Activated naive CD8-positive, alpha-beta T cell treated with anti-CD3 and anti-CD28 coated beads for 36 hours (primary cell): Measurements from ENCODE around the gene SEC24A. TPM values are rescaled to one million over a fixed set of nuclear protein-coding genes. Genes with fewer than 3 reads are reported as not detected.
"Not testable (repeated sequence)": the region's sequence is repeated elsewhere in the genome, so short reads cannot be mapped to it uniquely, and the experiment has no call there.

ENCODE experiments used
- DNase-seq: peaks from one replicate; pipeline ENCODE4 v3.0.0; 2021
- H3K27ac Mint-ChIP-seq: one replicate; pipeline ENCODE4 v1.8.0; 2022; ENCODE audit warnings: mild to moderate bottlenecking, moderate library complexity, mixed read lengths
- H3K27me3 Mint-ChIP-seq: one replicate; pipeline ENCODE4 v1.8.0; 2022; ENCODE audit warnings: mild to moderate bottlenecking, mixed read lengths
- H3K36me3 Mint-ChIP-seq: one replicate; pipeline ENCODE4 v1.8.0; 2021; ENCODE audit warnings: mild to moderate bottlenecking, mixed read lengths
- H3K4me1 Mint-ChIP-seq: one replicate; pipeline ENCODE4 v1.8.0; 2021; ENCODE audit warnings: mixed read lengths
- H3K4me3 Mint-ChIP-seq: one replicate; pipeline ENCODE4 v1.8.0; 2022; ENCODE audit warnings: mild to moderate bottlenecking, moderate library complexity, mixed read lengths
- H3K9me3 Mint-ChIP-seq: one replicate; pipeline ENCODE4 v1.8.0; 2022; ENCODE audit warnings: mixed read lengths
- total RNA-seq, 2 experiments: library from RNA; stranded (reverse); gene quantifications; one replicate each; pipeline ENCODE4 v1.2.3, GENCODE V29; 2021

SEC24A gene
- total RNA-seq, 2 experiments from 2014 or later = 22.6 to 24.2 TPM

DNA sequence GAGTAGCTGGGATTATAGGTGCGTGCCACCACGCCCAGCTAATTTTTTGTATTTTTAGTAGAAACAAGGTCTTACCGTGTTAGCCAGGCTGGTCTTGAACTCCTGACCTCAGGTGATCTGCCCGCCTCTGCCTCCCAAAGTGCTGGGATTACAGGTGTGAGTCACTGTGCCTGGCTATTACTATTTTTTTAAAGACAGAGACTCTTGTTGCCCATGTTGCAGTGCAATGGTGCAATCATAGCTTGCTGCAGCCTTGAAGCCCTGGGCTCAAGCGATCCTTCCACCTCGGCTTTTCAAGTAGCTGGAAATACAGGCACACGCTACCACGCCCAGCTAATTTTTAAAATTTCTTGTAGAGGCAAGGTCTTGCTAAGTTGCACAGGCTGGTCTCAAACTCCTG is 41.6 kb downstream of the SEC24A start:
- peaks cover 20% of the 10 kb centered on the region for H3K36me3 Mint-ChIP-seq

GRCh38 chr5:134692722-134693121 is 44.1 kb downstream of the SEC24A start:
- Mint-ChIP-seq H3K4me1 (no peaks in the 10 kb centered on the region), H3K9me3 (no peaks in the 10 kb centered on the region), H3K4me3 (no peak overlapping the region), H3K36me3 (peaks cover 23% of the 10 kb centered on the region), H3K27me3 (no peaks in the 10 kb centered on the region), H3K27ac (no peak overlapping the region)
- no peak for DNase-seq

More for the DNA sequence above, 41.6 kb downstream of the SEC24A start:
- not testable (repeated sequence) for H3K4me3 Mint-ChIP-seq, H3K27ac Mint-ChIP-seq, H3K4me1 Mint-ChIP-seq, H3K27me3 Mint-ChIP-seq, H3K9me3 Mint-ChIP-seq, DNase-seq

- DNase-seq = no peak
- Mint-ChIP-seq H3K27ac (no peak overlapping the region), H3K27me3 (no peaks in the 10 kb centered on the region), H3K4me3 (no peak overlapping the region), H3K36me3 (peaks cover 14% of the 10 kb centered on the region), H3K4me1 (no peaks in the 10 kb centered on the region), H3K9me3 (no peaks in the 10 kb centered on the region)
These were observed 59.7 kb downstream of the SEC24A start for GRCh38 chr5:134708301-134708700.

GRCh38 chr5:134714120-134714519 is 65.5 kb downstream of the SEC24A start:
- DNase-seq = no peak
- H3K27ac Mint-ChIP-seq = no peak overlapping the region
- no peaks in the 10 kb centered on the region for H3K4me1 Mint-ChIP-seq
- peaks cover 23% of the 10 kb centered on the region for H3K36me3 Mint-ChIP-seq
- no peak overlapping the region for H3K4me3 Mint-ChIP-seq
- no peaks in the 10 kb centered on the region for H3K27me3 Mint-ChIP-seq
- no peaks in the 10 kb centered on the region for H3K9me3 Mint-ChIP-seq

GRCh38 chr5:134714541-134714940 is 66.0 kb downstream of the SEC24A start:
- Mint-ChIP-seq H3K27ac (no peak overlapping the region), H3K4me1 (no peaks in the 10 kb centered on the region)

DNA sequence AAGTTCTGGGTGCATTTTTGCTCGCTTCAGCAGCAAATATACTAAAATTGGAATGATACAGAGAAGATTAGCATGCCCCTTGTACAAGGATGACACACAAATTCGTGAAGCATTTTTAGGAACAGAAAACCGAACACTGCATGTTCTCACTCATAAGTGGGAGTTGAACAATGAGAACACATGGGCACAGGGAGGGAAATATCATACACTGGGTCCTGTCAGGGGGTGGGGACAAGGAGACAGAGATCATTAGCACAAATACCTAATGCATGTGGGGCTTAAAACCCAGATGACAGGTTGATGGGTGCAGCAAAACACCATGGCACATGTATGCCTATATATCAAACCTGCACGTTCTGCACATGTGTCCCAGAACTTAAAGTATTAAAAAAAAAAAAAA is 66.9 kb downstream of the SEC24A start:
- H3K9me3 Mint-ChIP-seq, H3K4me3 Mint-ChIP-seq, H3K4me1 Mint-ChIP-seq, H3K27me3 Mint-ChIP-seq, DNase-seq, H3K27ac Mint-ChIP-seq: not testable (repeated sequence)
- H3K36me3 Mint-ChIP-seq = peaks cover 21% of the 10 kb centered on the region

More at GRCh38 chr5:134714541-134714940, 66.0 kb downstream of the SEC24A start:
- DNase-seq = no peak
- Mint-ChIP-seq H3K9me3 (no peaks in the 10 kb centered on the region), H3K36me3 (peaks cover 23% of the 10 kb centered on the region), H3K27me3 (no peaks in the 10 kb centered on the region), H3K4me3 (no peak overlapping the region)

DNA sequence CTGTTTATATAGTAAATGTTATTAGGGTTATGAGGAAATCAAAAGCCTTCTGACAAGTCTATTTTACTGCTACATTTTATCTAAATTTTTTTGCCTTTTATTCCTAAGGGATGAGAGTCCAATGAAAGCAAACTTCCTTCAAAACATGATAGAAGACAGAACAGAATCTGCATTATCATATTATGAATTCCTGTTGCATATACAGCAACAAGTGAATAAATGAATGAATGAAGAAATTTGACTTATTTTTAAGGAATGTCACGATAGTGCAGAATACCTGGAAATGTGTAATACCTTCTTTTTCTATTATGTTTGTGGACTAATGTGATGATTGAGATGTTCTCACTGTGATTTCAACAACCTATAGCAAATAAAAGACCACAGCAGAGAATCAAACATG is 76.3 kb downstream of the SEC24A start:
- Mint-ChIP-seq H3K27me3 (no peaks in the 10 kb centered on the region), H3K9me3 (no peaks in the 10 kb centered on the region), H3K27ac (no peak overlapping the region), H3K4me3 (no peak overlapping the region), H3K36me3 (peaks cover 1% of the 10 kb centered on the region), H3K4me1 (no peaks in the 10 kb centered on the region)
- no peak for DNase-seq

DNA sequence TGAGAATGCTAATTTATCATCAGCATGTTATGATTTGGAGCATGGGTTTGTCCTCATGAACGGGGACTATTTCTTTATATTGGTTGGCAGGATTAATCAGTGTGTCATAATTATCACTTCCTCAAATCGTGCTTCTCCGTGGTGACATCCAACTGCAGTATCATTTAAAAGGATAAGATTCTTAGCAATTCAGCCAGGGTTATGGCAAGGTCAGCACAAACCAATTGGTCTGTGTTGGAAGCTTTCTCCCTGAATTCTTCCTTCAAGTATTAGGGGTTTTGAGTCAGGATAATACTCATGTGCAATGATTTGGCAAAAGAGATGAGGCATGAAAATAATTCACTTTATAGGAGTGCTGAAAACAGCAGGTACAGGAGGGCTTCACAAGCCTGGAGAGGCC is 84.2 kb downstream of the SEC24A start:
- Mint-ChIP-seq H3K9me3 (no peaks in the 10 kb centered on the region), H3K27me3 (no peaks in the 10 kb centered on the region), H3K4me1 (peaks cover 2% of the 10 kb centered on the region), H3K36me3 (no peaks in the 10 kb centered on the region), H3K27ac (no peak overlapping the region), H3K4me3 (no peak overlapping the region)
- no peak for DNase-seq

DNA sequence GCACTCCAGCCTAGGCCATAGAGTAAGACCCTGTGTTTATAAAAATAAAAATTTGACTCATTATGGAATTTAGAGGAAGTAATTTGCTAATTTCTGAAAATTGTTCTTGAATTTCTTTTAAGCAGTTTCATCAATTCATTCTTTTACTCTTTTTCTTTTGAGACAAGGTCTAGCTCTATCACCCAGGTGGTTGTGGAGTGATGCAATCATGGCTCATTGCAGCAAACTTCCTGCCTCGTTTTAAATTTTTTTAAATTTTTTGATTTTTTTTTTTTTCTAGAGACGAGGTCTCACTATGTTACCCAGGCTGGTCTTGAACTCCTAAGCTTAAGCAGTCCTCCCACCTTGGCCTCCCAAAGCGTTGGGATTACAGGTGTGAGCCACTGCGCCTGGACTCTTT is 86.7 kb downstream of the SEC24A start:
- Mint-ChIP-seq H3K27me3 (no peaks in the 10 kb centered on the region), H3K9me3 (no peaks in the 10 kb centered on the region), H3K27ac (no peak overlapping the region), H3K36me3 (no peaks in the 10 kb centered on the region), H3K4me3 (no peak overlapping the region), H3K4me1 (peaks cover 12% of the 10 kb centered on the region)
- no peak for DNase-seq

DNA sequence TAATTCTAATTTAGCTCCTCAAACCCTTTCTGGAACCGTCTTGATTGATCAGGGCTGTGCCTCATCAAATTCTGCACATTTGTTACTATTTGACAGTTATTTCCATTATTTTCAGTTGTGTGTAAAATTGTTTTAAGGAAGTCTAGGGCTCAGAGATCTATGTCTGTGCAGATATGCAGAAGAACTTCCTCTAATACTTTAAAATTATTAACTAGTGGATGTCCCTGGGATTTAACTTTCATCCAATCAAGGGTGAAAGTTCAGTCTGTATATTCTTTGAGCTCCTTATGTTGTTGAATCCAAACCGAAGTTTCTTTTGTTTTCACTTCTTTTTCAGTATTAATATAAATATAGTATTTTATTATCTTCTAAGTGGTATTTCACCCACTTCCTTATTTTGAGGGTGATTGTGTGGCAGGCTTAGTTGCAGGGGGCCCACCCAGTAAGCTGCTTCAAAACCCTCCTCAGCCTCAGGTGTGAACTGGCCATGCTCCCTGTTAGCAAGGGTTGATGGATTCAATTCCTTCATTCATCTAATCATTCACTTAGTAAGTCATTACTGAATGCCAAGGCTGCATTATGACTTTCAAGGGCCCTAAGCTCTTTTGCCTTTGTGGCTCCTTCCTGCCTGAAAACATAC is 87.7 kb downstream of the SEC24A start:
- H3K36me3 Mint-ChIP-seq = peaks cover 5% of the 10 kb centered on the region
- H3K4me3 Mint-ChIP-seq = no peak overlapping the region
- no peaks in the 10 kb centered on the region for H3K9me3 Mint-ChIP-seq
- H3K27me3 Mint-ChIP-seq = no peaks in the 10 kb centered on the region
- H3K27ac Mint-ChIP-seq = no peak overlapping the region
- H3K4me1 Mint-ChIP-seq = peaks cover 22% of the 10 kb centered on the region
- DNase-seq = no peak

DNA sequence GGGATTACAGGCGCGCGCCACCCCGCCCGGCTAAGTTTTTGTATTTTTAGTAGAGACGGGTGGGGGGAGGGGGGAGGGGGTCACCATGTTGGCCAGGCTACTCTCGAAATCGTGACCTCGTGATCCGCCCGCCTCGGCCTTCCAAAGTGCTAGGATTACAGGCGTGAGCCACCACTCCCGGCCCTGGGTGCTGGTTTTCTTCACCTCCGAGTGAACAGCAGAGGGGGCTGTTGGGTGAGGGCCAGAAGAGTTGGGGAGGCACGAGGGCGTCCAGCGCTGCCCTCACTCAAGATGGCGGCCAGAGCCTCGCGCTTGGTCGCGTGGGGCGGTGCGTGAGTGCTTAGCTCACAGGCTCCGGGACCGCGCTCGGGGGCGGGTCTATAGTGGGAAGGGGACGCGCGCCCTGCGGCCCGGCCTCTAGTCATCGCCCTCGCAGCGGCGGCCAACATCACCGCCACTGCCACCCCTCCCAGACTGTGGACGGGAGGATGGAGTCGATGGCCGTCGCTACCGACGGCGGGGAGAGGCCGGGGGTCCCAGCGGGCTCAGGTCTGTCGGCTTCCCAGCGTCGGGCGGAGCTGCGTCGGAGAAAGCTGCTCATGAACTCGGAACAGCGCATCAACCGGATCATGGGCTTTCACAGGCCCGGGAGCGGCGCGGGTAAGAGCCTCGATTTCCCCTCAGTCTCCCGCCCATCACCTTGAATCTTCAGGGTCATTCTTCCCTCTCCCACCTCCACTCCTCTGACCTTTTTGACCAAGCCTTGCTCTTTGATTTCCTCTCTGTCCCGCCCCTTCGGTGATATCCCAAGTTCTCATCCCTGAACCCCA is 89.8 kb downstream of the SEC24A start, which contains the start of gene CAMLG:
CAMLG (plus strand) TSS at position 416 of the 830 bp plus-strand sequence; CDS start at position 489, 73 bp downstream.
- Mint-ChIP-seq H3K4me3 (peak within 1 kb of the TSS; percentile 91), H3K36me3 (peaks cover 12% of the 10 kb centered on the region), H3K27ac (peak within 1 kb of the TSS; percentile 92), H3K9me3 (no peaks in the 10 kb centered on the region), H3K4me1 (peaks cover 28% of the 10 kb centered on the region), H3K27me3 (no peaks in the 10 kb centered on the region)
- peak; percentile 98 for DNase-seq

DNA sequence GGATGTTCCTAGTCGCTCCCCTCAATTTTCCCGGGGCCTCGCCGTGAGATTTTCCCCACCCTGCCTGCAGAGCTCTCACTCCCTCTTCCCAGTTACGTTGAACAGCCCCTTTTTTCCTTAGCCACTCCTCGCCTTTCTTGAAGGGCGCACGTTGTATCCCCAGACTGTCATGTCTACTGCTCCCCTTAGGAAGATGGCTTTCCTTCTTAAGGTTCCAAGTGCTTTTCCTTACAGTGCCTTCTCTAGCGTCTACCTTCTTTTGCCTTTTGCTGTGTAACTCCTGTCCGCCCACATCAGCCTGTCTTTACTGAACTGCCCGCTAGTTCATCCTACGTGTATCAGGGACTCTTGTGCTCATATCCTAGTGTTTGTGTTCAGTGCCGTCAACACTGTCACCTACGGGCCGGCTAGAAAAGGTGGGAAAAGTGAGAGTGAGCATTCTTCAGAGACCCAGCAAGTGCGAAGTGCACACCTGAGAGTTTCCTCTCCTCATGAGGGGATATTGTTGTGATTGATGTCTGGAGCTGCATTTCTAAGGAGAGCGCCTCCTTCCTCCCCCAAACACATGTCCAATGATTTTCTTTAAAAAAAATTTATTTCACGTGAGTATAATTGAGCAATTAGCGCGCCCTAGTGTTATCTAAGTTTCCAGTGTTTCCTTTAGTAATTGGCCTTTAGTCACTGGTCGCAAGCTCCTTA is 90.5 kb downstream of the SEC24A start:
- Mint-ChIP-seq H3K27ac (peak overlapping the region; percentile 92), H3K4me3 (peak overlapping the region; percentile 91), H3K9me3 (no peaks in the 10 kb centered on the region), H3K36me3 (peaks cover 12% of the 10 kb centered on the region), H3K4me1 (peaks cover 28% of the 10 kb centered on the region), H3K27me3 (no peaks in the 10 kb centered on the region)
- DNase-seq = peak; percentile 34

DNA sequence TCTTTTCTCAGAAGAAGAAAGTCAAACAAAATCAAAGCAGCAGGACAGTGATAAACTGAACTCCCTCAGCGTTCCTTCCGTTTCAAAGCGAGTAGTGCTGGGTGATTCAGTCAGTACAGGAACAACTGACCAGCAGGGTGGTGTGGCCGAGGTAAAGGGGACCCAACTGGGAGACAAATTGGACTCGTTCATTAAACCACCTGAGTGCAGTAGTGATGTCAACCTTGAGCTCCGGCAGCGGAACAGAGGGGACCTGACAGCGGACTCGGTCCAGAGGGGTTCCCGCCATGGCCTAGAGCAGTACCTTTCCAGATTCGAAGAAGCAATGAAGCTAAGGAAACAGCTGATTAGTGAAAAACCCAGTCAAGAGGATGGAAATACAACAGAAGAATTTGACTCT is 92.5 kb downstream of the SEC24A start:
- Mint-ChIP-seq H3K27me3 (no peaks in the 10 kb centered on the region), H3K36me3 (peaks cover 12% of the 10 kb centered on the region), H3K27ac (no peak overlapping the region), H3K9me3 (no peaks in the 10 kb centered on the region), H3K4me3 (no peak overlapping the region), H3K4me1 (peaks cover 28% of the 10 kb centered on the region)
- DNase-seq = no peak

DNA sequence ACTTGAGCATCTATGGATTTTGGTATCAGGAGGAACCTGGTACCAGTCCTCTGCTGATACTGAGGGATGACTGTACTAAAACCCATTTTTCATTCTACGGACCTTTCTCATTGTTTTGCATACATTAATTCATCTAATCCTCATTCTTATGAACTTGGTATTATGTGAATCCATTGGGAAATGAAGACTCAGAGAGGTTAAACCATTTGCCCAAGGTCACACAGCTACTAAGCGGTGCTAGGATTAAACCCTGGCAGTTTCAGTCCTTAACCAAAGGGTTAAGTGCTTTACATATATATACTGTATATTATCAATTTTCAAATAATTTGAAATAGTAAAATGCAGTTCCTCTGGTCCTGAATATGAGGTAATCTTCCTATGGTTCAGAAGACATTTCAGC is 93.5 kb downstream of the SEC24A start:
- H3K4me1 Mint-ChIP-seq = peaks cover 28% of the 10 kb centered on the region
- no peak for DNase-seq
- no peaks in the 10 kb centered on the region for H3K27me3 Mint-ChIP-seq
- no peak overlapping the region for H3K4me3 Mint-ChIP-seq
- H3K9me3 Mint-ChIP-seq = no peaks in the 10 kb centered on the region
- peaks cover 12% of the 10 kb centered on the region for H3K36me3 Mint-ChIP-seq
- no peak overlapping the region for H3K27ac Mint-ChIP-seq

DNA sequence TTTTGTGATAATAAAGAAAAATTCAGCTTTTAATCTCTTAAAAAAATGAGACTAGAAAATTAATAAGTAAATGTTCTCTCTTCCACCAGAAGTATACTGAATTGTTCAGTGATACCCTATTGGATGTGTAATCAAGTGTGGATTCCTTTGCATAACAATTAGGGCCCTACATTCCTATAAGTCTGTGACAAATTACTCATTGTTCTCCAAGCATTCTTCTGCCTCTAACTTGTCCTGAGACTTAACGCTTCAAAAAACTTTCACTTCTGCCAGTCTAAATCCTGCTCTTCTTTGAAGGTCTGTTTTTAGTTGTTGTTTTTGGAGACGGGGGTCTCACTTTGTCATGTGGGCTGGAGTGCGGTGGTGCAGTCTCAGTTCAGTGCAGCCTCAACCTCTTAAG is 100.8 kb downstream of the SEC24A start:
- no peaks in the 10 kb centered on the region for H3K36me3 Mint-ChIP-seq
- peaks cover 2% of the 10 kb centered on the region for H3K4me1 Mint-ChIP-seq
- DNase-seq = no peak
- no peaks in the 10 kb centered on the region for H3K27me3 Mint-ChIP-seq
- H3K27ac Mint-ChIP-seq = no peak overlapping the region
- no peak overlapping the region for H3K4me3 Mint-ChIP-seq
- no peaks in the 10 kb centered on the region for H3K9me3 Mint-ChIP-seq
